ENCODE results near the gene PRLH. TPM values are rescaled to one million over a fixed set of nuclear protein-coding genes. Genes with fewer than 3 reads are reported as not detected.

The PRLH gene
- total and polyA plus RNA-seq, 2 donors (not counting 3 experiments of a cell fraction or from before 2014, with no cell fraction given): not detected

- H2AFZ ChIP-seq (ENCODE audit: low read depth, low read length): no peak overlapping the region
- no peaks in the 10 kb centered on the region for H3K9me3 ChIP-seq (replicated peaks; ENCODE audit: control insufficient read depth, insufficient read depth, low read length)
- no peak overlapping the region for H3K4me2 ChIP-seq (ENCODE audit: insufficient read depth, low read length)
- H3K9me1 ChIP-seq (replicated peaks; ENCODE audit: control insufficient read depth, extremely low read depth, insufficient read depth, low read length): no peaks in the 10 kb centered on the region
- H3K9ac ChIP-seq (replicated peaks; ENCODE audit: extremely low read depth, insufficient read depth, low read length): no peak overlapping the region
- dilution Hi-C loops (cut with MboI; ENCODE audit: extremely low pct_ligation_motif_present, low sequenced_read_pairs): no loop called here
- H3K79me2 ChIP-seq (ENCODE audit: control insufficient read depth, insufficient read depth, low read length): no peaks in the 10 kb centered on the region
- H4K20me1 ChIP-seq (replicated peaks; ENCODE audit: control insufficient read depth, extremely low read depth, insufficient read depth, low read length): no peaks in the 10 kb centered on the region
- FAIRE-seq (no peak), DNase-seq (ENCODE audit: low read depth, low spot score) (no peak)
- BruUV-seq (replicated peaks): no TSS peak
- no peak for TF ChIP-seq FOS (IDR thresholded peaks at IDR 0.05; ENCODE audit: borderline replicate concordance, insufficient read depth, low read length)
- TF ChIP-seq POLR2AphosphoS5 (IDR thresholded peaks at IDR 0.05; ENCODE audit: insufficient read depth, low read depth, low read length): no peak
- TF ChIP-seq JUN (IDR thresholded peaks at IDR 0.05; ENCODE audit: borderline replicate concordance, insufficient read depth, insufficient read length, low read depth): no peak
- no peak for TF ChIP-seq POLR2A (IDR thresholded peaks at IDR 0.05; ENCODE audit: low read depth, low read length)
- H3K4me3 ChIP-seq (replicated peaks in 1 of 3; ENCODE audit: insufficient read depth in 1 of 3, low read depth in 1 of 3, low read length in 3 of 3): no peak overlapping the region
- no peaks in the 10 kb centered on the region for H3K27me3 ChIP-seq (ENCODE audit: control insufficient read depth in 2 of 2, insufficient read depth in 2 of 2, low read length in 2 of 2)
- H3K27ac ChIP-seq (ENCODE audit: insufficient read depth, low read depth, low read length): no peak overlapping the region
- POLR2A ChIA-PET: no interaction called here
- no peaks in the 10 kb centered on the region for H3K4me1 ChIP-seq (ENCODE audit: control insufficient read depth, extremely low read depth, insufficient read depth, low read length)
- intact Hi-C loops (cut with micrococcal nuclease): no loop called here
- H3K36me3 ChIP-seq (ENCODE audit: control insufficient read depth in 2 of 2, extremely low read depth in 1 of 2, insufficient read depth in 2 of 2, low read length in 2 of 2): no peaks in the 10 kb centered on the region
- CTCF ChIA-PET: interaction anchor here (1.6 to 2.1 kb wide), 2 partner anchors 13 to 46 kb away, joined by 4 to 8 read pairs; no protein-coding TSS in a partner anchor
Observed at GRCh38 chr2:237525559-237526157, 40.7 kb upstream of the PRLH start.

- H4K20me1 ChIP-seq (replicated peaks; ENCODE audit: control insufficient read depth, extremely low read depth, insufficient read depth, low read length): no peaks in the 10 kb centered on the region
- ChIA-PET POLR2A (no interaction called here), CTCF (interaction anchor here (2.1 kb wide), 1 partner anchor 14 kb away, joined by 8 read pairs; no protein-coding TSS in a partner anchor)
- H3K9me3 ChIP-seq (replicated peaks; ENCODE audit: control insufficient read depth, insufficient read depth, low read length): no peaks in the 10 kb centered on the region
- dilution Hi-C loops (cut with MboI; ENCODE audit: extremely low pct_ligation_motif_present, low sequenced_read_pairs) (no loop called here), intact Hi-C loops (cut with micrococcal nuclease) (loop anchor here (1.0 kb wide), 1 partner anchor 41 kb away; no protein-coding TSS in a partner anchor)
- no peak overlapping the region for H3K4me3 ChIP-seq (replicated peaks in 1 of 3; ENCODE audit: insufficient read depth in 1 of 3, low read depth in 1 of 3, low read length in 3 of 3)
- no peak for FAIRE-seq
- H3K4me1 ChIP-seq (ENCODE audit: control insufficient read depth, extremely low read depth, insufficient read depth, low read length): peaks cover 2% of the 10 kb centered on the region
- no peaks in the 10 kb centered on the region for H3K27me3 ChIP-seq (ENCODE audit: control insufficient read depth in 2 of 2, insufficient read depth in 2 of 2, low read length in 2 of 2)
- no peaks in the 10 kb centered on the region for H3K79me2 ChIP-seq (ENCODE audit: control insufficient read depth, insufficient read depth, low read length)
- no peak for DNase-seq (ENCODE audit: low read depth, low spot score)
- H3K9ac ChIP-seq (replicated peaks; ENCODE audit: extremely low read depth, insufficient read depth, low read length): no peak overlapping the region
- H3K4me2 ChIP-seq (ENCODE audit: insufficient read depth, low read length): no peak overlapping the region
- no peaks in the 10 kb centered on the region for H3K9me1 ChIP-seq (replicated peaks; ENCODE audit: control insufficient read depth, extremely low read depth, insufficient read depth, low read length)
- no TSS peak for BruUV-seq (replicated peaks)
- no peak overlapping the region for H3K27ac ChIP-seq (ENCODE audit: insufficient read depth, low read depth, low read length)
- TF ChIP-seq POLR2AphosphoS5 (IDR thresholded peaks at IDR 0.05; ENCODE audit: insufficient read depth, low read depth, low read length): no peak
- no peak for TF ChIP-seq EZH2 (IDR thresholded peaks at IDR 0.05; ENCODE audit: borderline replicate concordance, low read depth, low read length, severe bottlenecking)
- no peak for TF ChIP-seq POLR2A (IDR thresholded peaks at IDR 0.05; ENCODE audit: low read depth, low read length)
- no peak for TF ChIP-seq GATA2 (IDR thresholded peaks at IDR 0.05; ENCODE audit: insufficient read depth, insufficient read length, low read depth, low read length)
- TF ChIP-seq FOS (IDR thresholded peaks at IDR 0.05; ENCODE audit: borderline replicate concordance, insufficient read depth, low read length): no peak
- TF ChIP-seq JUN (IDR thresholded peaks at IDR 0.05; ENCODE audit: borderline replicate concordance, insufficient read depth, insufficient read length, low read depth): no peak
- TF ChIP-seq MYC (IDR thresholded peaks at IDR 0.05; ENCODE audit: low read depth, low read length): no peak
- TF ChIP-seq MAX (IDR thresholded peaks at IDR 0.05; ENCODE audit: insufficient read depth, insufficient read length): no peak
- TF ChIP-seq CTCF (IDR thresholded peaks at IDR 0.05; ENCODE audit: extremely low read depth in 1 of 2, insufficient read depth in 1 of 2, low read depth in 1 of 2, low read length in 2 of 2): no peak
- no peak overlapping the region for H2AFZ ChIP-seq (ENCODE audit: low read depth, low read length)
- no peaks in the 10 kb centered on the region for H3K36me3 ChIP-seq (ENCODE audit: control insufficient read depth in 2 of 2, extremely low read depth in 1 of 2, insufficient read depth in 2 of 2, low read length in 2 of 2)
Observed at GRCh38 chr2:237527233-237527632, 39.1 kb upstream of the PRLH start.

Measured in endothelial cell of umbilical vein (primary cell).